Calu3 (cell line): ENCODE measurements around the gene TIGD3. TPM values are rescaled to one million over a fixed set of nuclear protein-coding genes. Genes with fewer than 3 reads are reported as not detected.

Experiments
- BruUV-seq: library from RNA; stranded (reverse); fragments of 400-500 nt; replicated peaks from 2 replicates; lab custom pipeline; 2021; lab: Mats Ljungman, UMichigan
- CTCF ChIA-PET: fragments of 300-600 bp; sonication (Branson Sonifier 250); formaldehyde crosslinking; loops from one replicate; lab custom pipeline; 2022; ENCODE audit warnings: antibody characterized with exemption; lab: Charles Lee
- DNase-seq: peaks from one replicate; pipeline ENCODE4 v3.0.0; 2022
- H3K27ac Mint-ChIP-seq: one replicate; pipeline ENCODE4 v1.8.0; 2022; ENCODE audit warnings: mixed read lengths; ENCODE audit not compliant: unreplicated experiment
- H3K27me3 Mint-ChIP-seq: one replicate; pipeline ENCODE4 v1.8.0; 2022; ENCODE audit warnings: mixed read lengths; ENCODE audit not compliant: unreplicated experiment
- H3K36me3 Mint-ChIP-seq: one replicate; pipeline ENCODE4 v1.8.0; 2022; ENCODE audit warnings: mild to moderate bottlenecking, moderate library complexity, mixed read lengths; ENCODE audit not compliant: insufficient read depth, unreplicated experiment
- H3K4me1 Mint-ChIP-seq: one replicate; pipeline ENCODE4 v1.8.0; 2022; ENCODE audit warnings: mild to moderate bottlenecking, low read depth, mixed read lengths; ENCODE audit not compliant: unreplicated experiment
- H3K4me3 Mint-ChIP-seq: one replicate; pipeline ENCODE4 v1.8.0; 2022; ENCODE audit warnings: mild to moderate bottlenecking, low read depth, moderate library complexity, mixed read lengths; ENCODE audit not compliant: unreplicated experiment
- H3K9me3 Mint-ChIP-seq: one replicate; pipeline ENCODE4 v1.8.0; 2022; ENCODE audit warnings: low read depth, mixed read lengths; ENCODE audit not compliant: unreplicated experiment
- CTCF ChIP-seq: fragments of 200-600 bp; IDR thresholded peaks from one replicate; pipeline ENCODE4 v1.8.0; 2022; ENCODE audit warnings: antibody characterized with exemption; ENCODE audit not compliant: unreplicated experiment
- intact Hi-C: fragments of 100-400 bp; cut with micrococcal nuclease; formaldehyde crosslinking; loops from one replicate; pipeline ENCODE4 v1.10.0; 2022; ENCODE audit not compliant: unreplicated experiment
- total RNA-seq: library from RNA; stranded (reverse); gene quantifications from 2 replicates; pipeline ENCODE4 v1.2.3, GENCODE V29; 2022

TIGD3 gene
- total RNA-seq, 1 experiment from 2014 or later, result 1.5 TPM

- no peak for DNase-seq
- intact Hi-C loops, result no loop called here
- Mint-ChIP-seq H3K27ac (no peak overlapping the region), H3K4me3 (no peak overlapping the region), H3K4me1 (peaks cover 13% of the 10 kb centered on the region), H3K27me3 (no peaks in the 10 kb centered on the region), H3K9me3 (no peaks in the 10 kb centered on the region), H3K36me3 (peaks cover 54% of the 10 kb centered on the region)
- TF ChIP-seq CTCF, result no peak
- no TSS peak for BruUV-seq
- CTCF ChIA-PET, result no interaction called here
These were observed 39.6 kb downstream of the TIGD3 start for GRCh38 chr11:65394125-65394536.

GRCh38 chr11:65395961-65396530 lies 41.5 kb downstream of the TIGD3 start:
- CTCF ChIA-PET, result no interaction called here
- Mint-ChIP-seq H3K27ac (no peak overlapping the region), H3K9me3 (no peaks in the 10 kb centered on the region), H3K4me1 (peaks cover 2% of the 10 kb centered on the region), H3K4me3 (no peak overlapping the region), H3K36me3 (peaks cover 62% of the 10 kb centered on the region), H3K27me3 (no peaks in the 10 kb centered on the region)
- TF ChIP-seq CTCF, result no peak
- BruUV-seq, result no TSS peak
- intact Hi-C loops, result no loop called here
- DNase-seq, result no peak

DNA sequence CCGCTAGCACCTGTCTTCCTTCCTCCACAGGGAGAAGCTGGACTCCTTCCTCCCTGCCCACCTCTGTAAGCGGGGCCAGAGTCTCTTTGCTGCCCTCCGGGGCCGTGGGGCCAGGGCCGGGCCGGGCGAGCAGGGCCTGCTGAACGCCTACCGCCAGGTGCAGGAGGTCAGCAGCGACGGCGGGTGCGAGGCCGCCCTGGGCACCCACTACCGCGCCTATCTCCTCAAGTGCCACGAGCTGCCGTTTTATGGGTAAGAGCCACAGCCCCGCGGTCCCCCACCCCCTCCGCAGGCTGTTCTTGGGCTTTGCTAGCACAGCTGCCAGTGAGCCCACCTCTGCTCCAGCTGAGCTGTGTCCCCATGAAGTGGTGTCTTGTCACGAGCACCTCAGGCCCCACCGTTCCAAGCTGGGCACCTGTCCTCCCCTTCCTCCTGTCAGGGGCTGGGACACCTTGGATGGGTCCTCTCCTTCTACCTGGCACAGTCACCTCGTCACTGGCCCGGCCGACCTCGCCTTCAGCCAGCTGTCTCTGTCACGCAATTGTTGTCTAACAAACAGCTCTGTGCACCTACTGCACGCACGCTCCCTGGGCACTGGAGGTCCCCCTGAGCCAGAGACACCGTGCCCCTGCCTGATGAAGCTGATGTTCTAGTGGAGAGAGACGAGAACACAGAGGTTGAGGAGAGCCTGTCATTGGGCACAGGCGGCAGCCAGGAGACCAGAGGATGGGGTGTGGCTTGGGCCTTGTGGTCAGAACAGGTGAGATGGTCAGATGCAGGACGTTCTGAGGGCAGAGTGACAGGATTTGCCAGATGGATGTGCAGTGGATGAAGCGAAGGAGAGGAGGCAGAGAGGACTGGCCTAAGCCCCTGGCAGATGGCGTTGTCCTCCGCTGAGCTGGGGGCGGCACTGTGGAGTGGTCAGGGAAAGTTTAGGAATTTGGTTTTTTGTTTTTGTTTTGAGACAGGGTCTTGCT lies 42.5 kb downstream of the TIGD3 start:
- Mint-ChIP-seq H3K4me3 (no peak overlapping the region), H3K27me3 (no peaks in the 10 kb centered on the region), H3K27ac (no peak overlapping the region), H3K4me1 (no peaks in the 10 kb centered on the region), H3K9me3 (no peaks in the 10 kb centered on the region), H3K36me3 (peaks cover 60% of the 10 kb centered on the region)
- no peak for TF ChIP-seq CTCF
- DNase-seq, result no peak
- no TSS peak for BruUV-seq
- CTCF ChIA-PET, result no interaction called here
- intact Hi-C loops, result no loop called here

DNA sequence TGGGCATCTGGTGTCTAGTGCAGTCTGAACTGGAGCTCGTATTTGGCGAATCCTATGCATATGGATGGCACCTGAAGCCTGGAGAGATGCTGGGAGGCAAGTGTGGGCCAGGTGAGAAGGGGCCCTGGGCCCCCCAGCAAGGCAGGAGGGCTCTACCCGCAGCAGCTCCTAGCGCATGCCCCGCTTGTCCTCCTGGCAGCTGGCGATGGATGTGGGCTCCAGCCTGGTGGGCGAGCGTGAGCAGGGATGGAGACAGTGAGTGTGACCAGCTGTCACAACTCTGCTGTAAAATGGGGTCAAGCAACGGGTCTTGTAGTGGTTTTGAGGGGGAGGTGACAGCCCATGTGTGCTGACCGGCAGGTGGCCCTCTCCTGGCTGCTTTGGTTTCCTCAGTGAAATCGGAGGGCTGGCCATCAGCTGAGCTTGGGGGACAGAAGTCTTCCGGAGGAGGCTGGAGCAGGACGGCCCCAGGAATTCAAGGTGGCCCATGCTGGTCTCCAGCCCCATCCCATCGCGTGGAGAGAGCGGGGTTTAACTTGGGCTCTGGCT lies 43.9 kb downstream of the TIGD3 start:
- Mint-ChIP-seq H3K9me3 (no peaks in the 10 kb centered on the region), H3K27ac (no peak overlapping the region), H3K27me3 (no peaks in the 10 kb centered on the region), H3K4me1 (no peaks in the 10 kb centered on the region), H3K4me3 (no peak overlapping the region), H3K36me3 (peaks cover 59% of the 10 kb centered on the region)
- TF ChIP-seq CTCF, result no peak
- no TSS peak for BruUV-seq
- intact Hi-C loops, result no loop called here
- CTCF ChIA-PET, result interaction anchor here (0.6 kb wide), 2 partner anchors 216 to 1124 kb away, joined by 3 to 12 read pairs; no protein-coding TSS in a partner anchor
- DNase-seq, result no peak
